HepG2 (cell line): ENCODE results near the gene TAF8. TPM values are rescaled to one million over a fixed set of nuclear protein-coding genes. Genes with fewer than 3 reads are reported as not detected.

Experiments
- ETV6 ChIP-seq: sonication (generic); formaldehyde crosslinking; conservative IDR thresholded peaks from 2 replicates; pipeline ENCODE4 v1.4.0; 2020; ENCODE audit warnings: missing genetic modification reagents
- GPN1 ChIP-seq: sonication (generic); formaldehyde crosslinking; IDR thresholded peaks from 2 replicates; pipeline ENCODE4 v1.5.1; 2020; ENCODE audit warnings: missing genetic modification reagents, borderline replicate concordance
- GTF3A ChIP-seq: sonication (generic); formaldehyde crosslinking; conservative IDR thresholded peaks from 2 replicates; pipeline ENCODE4 v1.4.0; 2020; ENCODE audit warnings: mild to moderate bottlenecking, missing genetic modification reagents
- ISL2 ChIP-seq: sonication (generic); formaldehyde crosslinking; IDR thresholded peaks from 2 replicates; pipeline ENCODE4 v1.5.0; 2020; ENCODE audit warnings: missing genetic modification reagents
- SMARCC2 ChIP-seq: fragments of 450-650 bp; IDR thresholded peaks from 2 replicates; pipeline ENCODE4 v1.6.1; 2017; ENCODE audit warnings: antibody characterized with exemption, mild to moderate bottlenecking
- SPEN ChIP-seq: sonication (generic); formaldehyde crosslinking; IDR thresholded peaks from 2 replicates; pipeline ENCODE4 v1.5.1; 2020; ENCODE audit warnings: low read depth, mild to moderate bottlenecking, missing genetic modification reagents
- ZMYM3 ChIP-seq: sonication (generic); formaldehyde crosslinking; IDR thresholded peaks from 2 replicates; pipeline ENCODE4 v1.5.1; 2020; ENCODE audit warnings: mild to moderate bottlenecking, missing genetic modification reagents
- ZNF24 ChIP-seq: fragments of 450-650 bp; IDR thresholded peaks from 2 replicates; pipeline ENCODE4 v1.6.1; 2017; ENCODE audit warnings: antibody characterized with exemption, mild to moderate bottlenecking
- ZNF296 ChIP-seq: sonication (generic); formaldehyde crosslinking; conservative IDR thresholded peaks from 2 replicates; pipeline ENCODE4 v1.5.0; 2020; ENCODE audit warnings: mild to moderate bottlenecking, missing genetic modification reagents
- ZNF331 ChIP-seq: sonication (generic); formaldehyde crosslinking; IDR thresholded peaks from 2 replicates; pipeline ENCODE4 v1.4.0; 2020; ENCODE audit warnings: missing genetic modification reagents
- ZNF446 ChIP-seq: sonication (generic); formaldehyde crosslinking; IDR thresholded peaks from 2 replicates; pipeline ENCODE4 v1.5.0; 2020; ENCODE audit warnings: mild to moderate bottlenecking, missing genetic modification reagents
- ZNF496 ChIP-seq: sonication (generic); formaldehyde crosslinking; IDR thresholded peaks from 2 replicates; pipeline ENCODE4 v1.8.1; 2023; ENCODE audit warnings: mild to moderate bottlenecking, moderate library complexity, missing genetic modification reagents; ENCODE audit not compliant: insufficient replicate concordance
- ZNF674 ChIP-seq: sonication (generic); formaldehyde crosslinking; IDR thresholded peaks from 2 replicates; pipeline ENCODE4 v1.5.0; 2020; ENCODE audit warnings: low read depth, mild to moderate bottlenecking, missing genetic modification reagents
- ZSCAN29 ChIP-seq: sonication (generic); formaldehyde crosslinking; conservative IDR thresholded peaks from 2 replicates; pipeline ENCODE4 v1.4.0; 2020; ENCODE audit warnings: mild to moderate bottlenecking, missing genetic modification reagents
- polyA plus RNA-seq, 8 experiments: library from polyadenylated mRNA; depleted of rRNA in 3 of 8; stranded (reverse) in 7 of 8; unstranded in 1 of 8; fragments of >200 nt; fragmentation: Illumina TruSeq in 4 of 8; extraction: Trizol in 4 of 8; gene quantifications; 2 replicates each; pipeline versions ENCODE4 v1.2.1 to v1.2.3, GENCODE V29; 2011 to 2016; ENCODE audit warnings: low read depth in 4 of 8, missing spikeins in 1 of 8, mixed read lengths in 1 of 8; ENCODE audit not compliant: insufficient read depth in 1 of 8
- total RNA-seq, 5 experiments: library from RNA; depleted of rRNA; stranded (reverse); fragments of >200 nt; fragmentation: Illumina TruSeq; extraction: Trizol; gene quantifications; 2 replicates each; pipeline ENCODE4 v1.2.3, GENCODE V29; 2016; ENCODE audit warnings: low read depth in 1 of 5
- TF ChIP-seq, protein P1 (sequence below): sonication (generic); formaldehyde crosslinking; IDR thresholded peaks from 2 replicates; pipeline ENCODE4 v1.8.0; 2022; ENCODE audit warnings: missing genetic modification reagents, low read depth, mild to moderate bottlenecking, borderline replicate concordance
- TF ChIP-seq, protein P2 (sequence below): IDR thresholded peaks from 2 replicates; pipeline ENCODE4 v1.6.1; 2012; ENCODE audit warnings: low read length, improper control_type of control experiment
- TF ChIP-seq, protein P3 (sequence below): sonication (generic); formaldehyde crosslinking; IDR thresholded peaks from 2 replicates; pipeline ENCODE4 v1.4.0; 2020; ENCODE audit warnings: missing genetic modification reagents
- TF ChIP-seq, protein P4 (sequence below): sonication (generic); formaldehyde crosslinking; IDR thresholded peaks from 2 replicates; pipeline ENCODE4 v1.5.0; 2020; ENCODE audit warnings: mild to moderate bottlenecking, missing genetic modification reagents, borderline replicate concordance
- TF ChIP-seq, protein P5 (sequence below): sonication (generic); formaldehyde crosslinking; IDR thresholded peaks from 2 replicates; pipeline ENCODE4 v1.4.0; 2020; ENCODE audit warnings: mild to moderate bottlenecking, missing genetic modification reagents

TAF8 gene
- total and polyA plus RNA-seq, 2 of the 13 experiments (the other 11 are each of a cell fraction or from before 2014, with no cell fraction given), result 25.2 to 25.8 TPM

DNA sequence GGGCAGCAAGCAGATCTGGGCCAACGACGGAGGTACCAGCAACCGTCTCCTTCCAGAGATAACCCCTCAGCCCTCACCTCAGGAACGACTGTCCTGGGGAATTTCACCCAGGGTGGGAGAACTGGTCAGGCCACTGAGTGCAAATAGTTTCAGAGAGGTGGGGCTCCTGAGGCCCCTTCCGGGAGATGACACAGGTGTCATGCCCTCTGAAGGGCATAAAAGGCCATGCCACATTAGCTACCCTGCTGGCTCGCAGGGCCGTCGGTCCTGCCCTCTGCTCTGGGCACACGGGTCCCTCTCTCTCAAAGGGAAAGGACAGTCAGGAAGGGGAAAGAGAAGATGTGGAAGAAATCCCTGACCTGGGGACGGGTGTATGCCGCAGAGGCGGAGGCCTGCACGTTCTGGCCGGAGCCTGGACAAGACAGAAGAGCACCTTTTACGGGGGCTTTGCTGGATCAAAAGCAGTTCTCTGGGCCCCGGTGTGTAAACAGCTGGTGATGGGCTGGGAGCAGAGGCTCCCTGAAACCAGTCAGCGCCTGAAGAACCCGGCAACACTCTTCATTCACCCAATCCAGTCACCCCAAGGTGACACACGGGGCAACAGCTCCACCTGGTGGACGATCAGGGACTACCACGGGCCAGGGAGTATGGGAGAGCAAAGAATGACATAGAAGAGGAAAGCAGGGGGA is 6.4 kb upstream of the TAF8 start (continued):
- no peak for TF ChIP-seq ZNF24
- TF ChIP-seq, protein P1, sequence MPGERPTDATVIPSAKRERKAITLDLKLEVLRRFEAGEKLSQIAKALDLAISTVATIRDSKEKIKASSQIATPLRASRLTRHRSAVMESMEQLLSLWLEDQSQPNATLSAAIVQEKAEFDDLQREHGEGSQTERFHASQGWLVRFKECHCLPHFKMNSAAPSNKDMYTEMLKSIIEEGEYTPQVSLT (CRISPR knock-in tag), result no peak
- no peak for TF ChIP-seq ZNF674 (CRISPR knock-in tag)
- TF ChIP-seq, protein P2, sequence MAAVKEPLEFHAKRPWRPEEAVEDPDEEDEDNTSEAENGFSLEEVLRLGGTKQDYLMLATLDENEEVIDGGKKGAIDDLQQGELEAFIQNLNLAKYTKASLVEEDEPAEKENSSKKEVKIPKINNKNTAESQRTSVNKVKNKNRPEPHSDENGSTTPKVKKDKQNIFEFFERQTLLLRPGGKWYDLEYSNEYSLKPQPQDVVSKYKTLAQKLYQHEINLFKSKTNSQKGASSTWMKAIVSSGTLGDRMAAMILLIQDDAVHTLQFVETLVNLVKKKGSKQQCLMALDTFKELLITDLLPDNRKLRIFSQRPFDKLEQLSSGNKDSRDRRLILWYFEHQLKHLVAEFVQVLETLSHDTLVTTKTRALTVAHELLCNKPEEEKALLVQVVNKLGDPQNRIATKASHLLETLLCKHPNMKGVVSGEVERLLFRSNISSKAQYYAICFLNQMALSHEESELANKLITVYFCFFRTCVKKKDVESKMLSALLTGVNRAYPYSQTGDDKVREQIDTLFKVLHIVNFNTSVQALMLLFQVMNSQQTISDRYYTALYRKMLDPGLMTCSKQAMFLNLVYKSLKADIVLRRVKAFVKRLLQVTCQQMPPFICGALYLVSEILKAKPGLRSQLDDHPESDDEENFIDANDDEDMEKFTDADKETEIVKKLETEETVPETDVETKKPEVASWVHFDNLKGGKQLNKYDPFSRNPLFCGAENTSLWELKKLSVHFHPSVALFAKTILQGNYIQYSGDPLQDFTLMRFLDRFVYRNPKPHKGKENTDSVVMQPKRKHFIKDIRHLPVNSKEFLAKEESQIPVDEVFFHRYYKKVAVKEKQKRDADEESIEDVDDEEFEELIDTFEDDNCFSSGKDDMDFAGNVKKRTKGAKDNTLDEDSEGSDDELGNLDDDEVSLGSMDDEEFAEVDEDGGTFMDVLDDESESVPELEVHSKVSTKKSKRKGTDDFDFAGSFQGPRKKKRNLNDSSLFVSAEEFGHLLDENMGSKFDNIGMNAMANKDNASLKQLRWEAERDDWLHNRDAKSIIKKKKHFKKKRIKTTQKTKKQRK, result no peak
- TF ChIP-seq ZNF446 (CRISPR knock-in tag), result no peak
- TF ChIP-seq ZNF331, result peak; percentile 65; the same call in 1 of the 2 replicates
- TF ChIP-seq GPN1 (CRISPR knock-in tag), result no peak
- no peak for TF ChIP-seq ETV6
- 0 out of 2 replicates have a peak, but pooled peaks have one; percentile 31 for TF ChIP-seq ISL2
- TF ChIP-seq, protein P3, sequence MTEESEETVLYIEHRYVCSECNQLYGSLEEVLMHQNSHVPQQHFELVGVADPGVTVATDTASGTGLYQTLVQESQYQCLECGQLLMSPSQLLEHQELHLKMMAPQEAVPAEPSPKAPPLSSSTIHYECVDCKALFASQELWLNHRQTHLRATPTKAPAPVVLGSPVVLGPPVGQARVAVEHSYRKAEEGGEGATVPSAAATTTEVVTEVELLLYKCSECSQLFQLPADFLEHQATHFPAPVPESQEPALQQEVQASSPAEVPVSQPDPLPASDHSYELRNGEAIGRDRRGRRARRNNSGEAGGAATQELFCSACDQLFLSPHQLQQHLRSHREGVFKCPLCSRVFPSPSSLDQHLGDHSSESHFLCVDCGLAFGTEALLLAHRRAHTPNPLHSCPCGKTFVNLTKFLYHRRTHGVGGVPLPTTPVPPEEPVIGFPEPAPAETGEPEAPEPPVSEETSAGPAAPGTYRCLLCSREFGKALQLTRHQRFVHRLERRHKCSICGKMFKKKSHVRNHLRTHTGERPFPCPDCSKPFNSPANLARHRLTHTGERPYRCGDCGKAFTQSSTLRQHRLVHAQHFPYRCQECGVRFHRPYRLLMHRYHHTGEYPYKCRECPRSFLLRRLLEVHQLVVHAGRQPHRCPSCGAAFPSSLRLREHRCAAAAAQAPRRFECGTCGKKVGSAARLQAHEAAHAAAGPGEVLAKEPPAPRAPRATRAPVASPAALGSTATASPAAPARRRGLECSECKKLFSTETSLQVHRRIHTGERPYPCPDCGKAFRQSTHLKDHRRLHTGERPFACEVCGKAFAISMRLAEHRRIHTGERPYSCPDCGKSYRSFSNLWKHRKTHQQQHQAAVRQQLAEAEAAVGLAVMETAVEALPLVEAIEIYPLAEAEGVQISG (CRISPR knock-in tag), result peak; percentile 94
- TF ChIP-seq, protein P4, sequence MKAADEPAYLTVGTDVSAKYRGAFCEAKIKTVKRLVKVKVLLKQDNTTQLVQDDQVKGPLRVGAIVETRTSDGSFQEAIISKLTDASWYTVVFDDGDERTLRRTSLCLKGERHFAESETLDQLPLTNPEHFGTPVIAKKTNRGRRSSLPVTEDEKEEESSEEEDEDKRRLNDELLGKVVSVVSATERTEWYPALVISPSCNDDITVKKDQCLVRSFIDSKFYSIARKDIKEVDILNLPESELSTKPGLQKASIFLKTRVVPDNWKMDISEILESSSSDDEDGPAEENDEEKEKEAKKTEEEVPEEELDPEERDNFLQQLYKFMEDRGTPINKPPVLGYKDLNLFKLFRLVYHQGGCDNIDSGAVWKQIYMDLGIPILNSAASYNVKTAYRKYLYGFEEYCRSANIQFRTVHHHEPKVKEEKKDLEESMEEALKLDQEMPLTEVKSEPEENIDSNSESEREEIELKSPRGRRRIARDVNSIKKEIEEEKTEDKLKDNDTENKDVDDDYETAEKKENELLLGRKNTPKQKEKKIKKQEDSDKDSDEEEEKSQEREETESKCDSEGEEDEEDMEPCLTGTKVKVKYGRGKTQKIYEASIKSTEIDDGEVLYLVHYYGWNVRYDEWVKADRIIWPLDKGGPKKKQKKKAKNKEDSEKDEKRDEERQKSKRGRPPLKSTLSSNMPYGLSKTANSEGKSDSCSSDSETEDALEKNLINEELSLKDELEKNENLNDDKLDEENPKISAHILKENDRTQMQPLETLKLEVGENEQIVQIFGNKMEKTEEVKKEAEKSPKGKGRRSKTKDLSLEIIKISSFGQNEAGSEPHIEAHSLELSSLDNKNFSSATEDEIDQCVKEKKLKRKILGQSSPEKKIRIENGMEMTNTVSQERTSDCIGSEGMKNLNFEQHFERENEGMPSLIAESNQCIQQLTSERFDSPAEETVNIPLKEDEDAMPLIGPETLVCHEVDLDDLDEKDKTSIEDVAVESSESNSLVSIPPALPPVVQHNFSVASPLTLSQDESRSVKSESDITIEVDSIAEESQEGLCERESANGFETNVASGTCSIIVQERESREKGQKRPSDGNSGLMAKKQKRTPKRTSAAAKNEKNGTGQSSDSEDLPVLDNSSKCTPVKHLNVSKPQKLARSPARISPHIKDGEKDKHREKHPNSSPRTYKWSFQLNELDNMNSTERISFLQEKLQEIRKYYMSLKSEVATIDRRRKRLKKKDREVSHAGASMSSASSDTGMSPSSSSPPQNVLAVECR, result peak; percentile 56; the same call in 1 of the 2 replicates
- TF ChIP-seq SMARCC2, result no peak
- no peak for TF ChIP-seq ZNF296 (CRISPR knock-in tag)
- TF ChIP-seq ZNF496 (CRISPR knock-in tag), result no peak
- no peak for TF ChIP-seq ZSCAN29
- peak; percentile 56; the same call in 1 of the 2 replicates for TF ChIP-seq ZMYM3 (CRISPR knock-in tag)
- TF ChIP-seq, protein P5, sequence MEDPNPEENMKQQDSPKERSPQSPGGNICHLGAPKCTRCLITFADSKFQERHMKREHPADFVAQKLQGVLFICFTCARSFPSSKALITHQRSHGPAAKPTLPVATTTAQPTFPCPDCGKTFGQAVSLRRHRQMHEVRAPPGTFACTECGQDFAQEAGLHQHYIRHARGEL (CRISPR knock-in tag), result no peak
- TF ChIP-seq SPEN (CRISPR knock-in tag), result no peak
- no peak for TF ChIP-seq GTF3A (CRISPR knock-in tag)
